Osteoblast (primary cell): ENCODE measurements around the gene HMG20B. TPM values are rescaled to one million over a fixed set of nuclear protein-coding genes. Genes with fewer than 3 reads are reported as not detected.

Experiments used
- DNase-seq: peaks from one replicate; pipeline ENCODE4 v3.0.0; 2011; ENCODE audit warnings: low spot score, mixed read lengths; ENCODE audit not compliant: insufficient read length; ENCODE audit errors: missing footprints
- H2AFZ ChIP-seq: 2 replicates; pipeline ENCODE4 v1.6.0; 2011; ENCODE audit warnings: mild to moderate bottlenecking, low read length
- H3K27ac ChIP-seq: 2 replicates; pipeline ENCODE4 v1.5.1; 2011; ENCODE audit warnings: mild to moderate bottlenecking, low read depth, low read length, moderate library complexity
- H3K27me3 ChIP-seq: 2 replicates; pipeline ENCODE4 v1.6.0; 2012; ENCODE audit warnings: mild to moderate bottlenecking, control low read depth, inconsistent platforms, low read length, moderate library complexity; ENCODE audit not compliant: insufficient read depth
- H3K36me3 ChIP-seq: 2 replicates; pipeline ENCODE4 v1.5.1; 2011; ENCODE audit warnings: mild to moderate bottlenecking, low read length, control low read depth, moderate library complexity; ENCODE audit not compliant: insufficient read depth
- H3K4me1 ChIP-seq: 2 replicates; pipeline ENCODE4 v1.5.1; 2011; ENCODE audit warnings: mild to moderate bottlenecking, low read length, control low read depth, moderate library complexity; ENCODE audit not compliant: insufficient read depth
- H3K4me2 ChIP-seq: 2 replicates; pipeline ENCODE4 v1.6.0; 2011; ENCODE audit warnings: mild to moderate bottlenecking, low read length; ENCODE audit not compliant: insufficient read depth
- H3K4me3 ChIP-seq: fragments of 200-600 bp; sonication (generic); 3 replicates; pipeline ENCODE4 v1.5.1; 2012; ENCODE audit warnings: mild to moderate bottlenecking, low read length, inconsistent platforms; ENCODE audit not compliant: insufficient read depth
- H3K79me2 ChIP-seq: 2 replicates; pipeline ENCODE4 v1.6.0; 2012; ENCODE audit warnings: mild to moderate bottlenecking, low read length, control low read depth, inconsistent platforms; ENCODE audit not compliant: insufficient read depth
- H3K9me3 ChIP-seq: 2 replicates; pipeline ENCODE4 v1.5.1; 2011; ENCODE audit warnings: low read depth, low read length, control low read depth
- H4K20me1 ChIP-seq: 2 replicates; pipeline ENCODE4 v1.6.0; 2012; ENCODE audit warnings: mild to moderate bottlenecking, low read length, control low read depth; ENCODE audit not compliant: insufficient read depth
- total RNA-seq: library from RNA; depleted of rRNA; stranded (reverse); fragments of >200 nt; gene quantifications from 2 replicates; pipeline ENCODE4 v1.2.3, GENCODE V29; 2012
- TF ChIP-seq, protein P1 (sequence below): IDR thresholded peaks from 2 replicates; pipeline ENCODE4 v1.5.1; 2011; ENCODE audit warnings: mild to moderate bottlenecking, low read depth, low read length, moderate library complexity; ENCODE audit errors: extremely low read depth

The HMG20B gene
- total RNA-seq, 1 donor = 65.9 TPM

DNA sequence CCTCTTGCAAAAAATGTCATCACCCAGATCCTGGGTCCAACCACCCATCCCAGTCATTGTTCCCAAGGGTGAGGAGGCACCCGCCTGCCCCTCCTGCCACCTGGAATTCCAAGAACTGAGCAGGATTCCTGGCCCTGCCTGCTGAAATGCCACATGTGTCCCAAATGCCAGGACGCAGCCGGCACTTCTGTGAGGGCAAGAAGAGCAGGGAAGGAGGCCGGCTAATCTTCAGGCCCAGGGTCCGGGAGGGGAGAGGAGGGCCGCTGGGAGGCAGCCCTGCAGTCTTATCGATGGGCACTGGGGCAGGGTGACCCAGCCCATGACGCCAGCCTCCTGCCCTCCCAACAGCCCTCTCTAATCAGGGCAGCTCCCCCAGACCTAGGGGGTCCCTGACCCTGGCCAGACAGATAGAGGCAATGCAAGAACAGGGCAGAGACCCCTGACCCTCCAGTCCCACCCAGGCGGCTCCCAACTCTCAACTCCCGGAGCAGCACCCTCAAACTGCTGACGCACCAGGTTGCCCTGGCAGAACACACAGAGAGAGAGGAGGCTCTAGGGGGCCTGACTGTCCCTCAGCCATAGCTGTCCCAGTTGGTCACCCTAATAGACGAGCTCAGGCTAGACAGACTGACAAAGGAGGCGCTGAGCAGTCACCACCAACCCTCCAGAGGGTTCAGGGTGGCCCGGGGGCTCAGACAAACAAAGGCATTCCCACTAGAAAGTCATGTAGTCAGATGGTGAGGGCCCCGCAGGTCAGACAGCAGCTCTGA, 16.9 kb upstream of the HMG20B start:
- DNase-seq = peak; percentile 87
- Histone ChIP-seq H3K9me3 (no peaks in the 10 kb centered on the region), H3K27me3 (no peaks in the 10 kb centered on the region), H3K36me3 (no peaks in the 10 kb centered on the region), H2AFZ (no peak overlapping the region), H3K4me3 (peak overlapping the region; percentile 95), H3K4me1 (peaks cover 12% of the 10 kb centered on the region), H3K79me2 (peaks cover 49% of the 10 kb centered on the region), H4K20me1 (peaks cover 19% of the 10 kb centered on the region), H3K4me2 (peak overlapping the region; percentile 95), H3K27ac (peak overlapping the region; percentile 57)
- TF ChIP-seq, protein P1, sequence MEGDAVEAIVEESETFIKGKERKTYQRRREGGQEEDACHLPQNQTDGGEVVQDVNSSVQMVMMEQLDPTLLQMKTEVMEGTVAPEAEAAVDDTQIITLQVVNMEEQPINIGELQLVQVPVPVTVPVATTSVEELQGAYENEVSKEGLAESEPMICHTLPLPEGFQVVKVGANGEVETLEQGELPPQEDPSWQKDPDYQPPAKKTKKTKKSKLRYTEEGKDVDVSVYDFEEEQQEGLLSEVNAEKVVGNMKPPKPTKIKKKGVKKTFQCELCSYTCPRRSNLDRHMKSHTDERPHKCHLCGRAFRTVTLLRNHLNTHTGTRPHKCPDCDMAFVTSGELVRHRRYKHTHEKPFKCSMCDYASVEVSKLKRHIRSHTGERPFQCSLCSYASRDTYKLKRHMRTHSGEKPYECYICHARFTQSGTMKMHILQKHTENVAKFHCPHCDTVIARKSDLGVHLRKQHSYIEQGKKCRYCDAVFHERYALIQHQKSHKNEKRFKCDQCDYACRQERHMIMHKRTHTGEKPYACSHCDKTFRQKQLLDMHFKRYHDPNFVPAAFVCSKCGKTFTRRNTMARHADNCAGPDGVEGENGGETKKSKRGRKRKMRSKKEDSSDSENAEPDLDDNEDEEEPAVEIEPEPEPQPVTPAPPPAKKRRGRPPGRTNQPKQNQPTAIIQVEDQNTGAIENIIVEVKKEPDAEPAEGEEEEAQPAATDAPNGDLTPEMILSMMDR = no peak

- Histone ChIP-seq H3K36me3 (no peaks in the 10 kb centered on the region), H3K4me2 (peak overlapping the region; percentile 95), H3K27ac (peak overlapping the region; percentile 57), H2AFZ (peak overlapping the region; percentile 62), H3K4me3 (peak overlapping the region; percentile 95), H3K27me3 (no peaks in the 10 kb centered on the region), H3K79me2 (peaks cover 47% of the 10 kb centered on the region), H3K9me3 (no peaks in the 10 kb centered on the region), H4K20me1 (peaks cover 19% of the 10 kb centered on the region), H3K4me1 (peaks cover 12% of the 10 kb centered on the region)
- peak; percentile 84 for DNase-seq
- TF ChIP-seq, protein P1 = no peak
These were observed 16.2 kb upstream of the HMG20B start for GRCh38 chr19:3556423-3556977.

GRCh38 chr19:3556978-3557460, 15.7 kb upstream of the HMG20B start:
- TF ChIP-seq, protein P1 = no peak
- peak overlapping the region; percentile 95 for H3K4me3 ChIP-seq
- H3K79me2 ChIP-seq = peaks cover 42% of the 10 kb centered on the region
- DNase-seq = peak; percentile 98
- peak overlapping the region; percentile 57 for H3K27ac ChIP-seq
- H3K27me3 ChIP-seq = no peaks in the 10 kb centered on the region
- H3K4me2 ChIP-seq = peak overlapping the region; percentile 95
- no peaks in the 10 kb centered on the region for H3K36me3 ChIP-seq
- H4K20me1 ChIP-seq = peaks cover 19% of the 10 kb centered on the region
- peak overlapping the region; percentile 62 for H2AFZ ChIP-seq
- H3K9me3 ChIP-seq = no peaks in the 10 kb centered on the region
- H3K4me1 ChIP-seq = peaks cover 12% of the 10 kb centered on the region

GRCh38 chr19:3557461-3558248, 15.1 kb upstream of the HMG20B start, which contains the start of gene MFSD12:
MFSD12 (minus strand) TSS chr19:3557586; CDS start chr19:3557403, 183 bp downstream.
- peaks cover 19% of the 10 kb centered on the region for H4K20me1 ChIP-seq
- peak within 1 kb of the TSS; percentile 95 for H3K4me3 ChIP-seq
- H3K27ac ChIP-seq = peak within 1 kb of the TSS; percentile 85
- H3K4me1 ChIP-seq = peaks cover 10% of the 10 kb centered on the region
- no peaks in the 10 kb centered on the region for H3K27me3 ChIP-seq
- H3K9me3 ChIP-seq = no peaks in the 10 kb centered on the region
- TF ChIP-seq, protein P1 = no peak
- peak within 1 kb of the TSS; percentile 95 for H3K4me2 ChIP-seq
- peak; percentile 100 for DNase-seq
- H3K36me3 ChIP-seq = no peaks in the 10 kb centered on the region
- H3K79me2 ChIP-seq = peaks cover 39% of the 10 kb centered on the region
- peak within 1 kb of the TSS; percentile 92 for H2AFZ ChIP-seq
